GM18507 (cell line): ENCODE measurements around the gene ANXA2.
A peak's percentile ranks its signal among the peaks of the same experiment; 100 is the strongest.

Source experiments
- DNase-seq: peaks from one replicate; pipeline ENCODE4 v3.0.0; 2011; ENCODE audit warnings: low read depth; ENCODE audit not compliant: insufficient read length; ENCODE audit errors: extremely low spot score
- FAIRE-seq: peaks from 2 replicates; lab custom pipeline; 2011; peaks lifted over from hg19 to GRCh38; lab: Jason Lieb, UNC

Gene ANXA2

GRCh38 chr15:60397772-60398445 lies at the start of gene ANXA2:
Gene ANXA2 (minus strand): TSS chr15:60397986. CDS start chr15:60386075, 11,911 bp downstream.
- FAIRE-seq (no peak), DNase-seq (peak; percentile 63)

- no peak for DNase-seq
- FAIRE-seq = no peak
Measured at GRCh38 chr15:60444289-60444912, 46.6 kb upstream of the ANXA2 start.

- DNase-seq (no peak), FAIRE-seq (no peak)
Measured at GRCh38 chr15:60442763-60443162, 45.0 kb upstream of the ANXA2 start.

DNA sequence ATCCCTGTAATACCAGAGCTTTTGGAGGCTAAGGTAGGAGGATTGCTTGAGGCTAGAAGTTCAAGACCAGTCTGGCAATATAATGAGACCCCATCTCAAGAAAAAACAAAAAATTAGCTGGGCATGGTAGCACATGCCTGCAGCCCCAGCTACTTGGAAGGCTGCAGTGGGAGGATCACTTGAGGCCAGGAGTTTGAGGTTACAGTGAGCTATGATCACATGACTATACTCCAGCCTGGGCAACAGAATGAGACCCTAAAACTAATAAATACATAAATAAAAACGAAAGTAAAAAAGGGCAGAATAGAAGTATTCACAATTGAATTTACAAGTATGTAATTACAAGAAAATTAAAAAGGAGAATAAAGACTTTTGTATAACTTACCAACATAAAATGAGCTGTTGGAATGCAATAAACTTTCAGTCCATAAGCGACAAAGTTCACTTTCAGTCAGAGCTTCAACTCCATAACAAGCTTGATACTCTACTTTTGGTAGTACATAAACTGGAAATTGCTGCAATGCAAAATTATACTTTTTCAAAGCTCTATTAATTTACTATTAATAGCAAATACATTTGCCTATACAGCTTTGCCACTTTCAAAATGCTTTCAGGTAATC lies 44.4 kb upstream of the ANXA2 start:
- DNase-seq = no peak
- no peak for FAIRE-seq

- DNase-seq (no peak), FAIRE-seq (peak; percentile 65)
Measured at GRCh38 chr15:60441331-60441730, 43.5 kb upstream of the ANXA2 start.

- DNase-seq (no peak), FAIRE-seq (no peak)
Measured at GRCh38 chr15:60438646-60439045, 40.9 kb upstream of the ANXA2 start.

GRCh38 chr15:60428935-60429334 lies 31.1 kb upstream of the ANXA2 start:
- no peak for DNase-seq
- no peak for FAIRE-seq

- DNase-seq (no peak), FAIRE-seq (no peak)
Measured at GRCh38 chr15:60426870-60427508, 29.2 kb upstream of the ANXA2 start.

DNA sequence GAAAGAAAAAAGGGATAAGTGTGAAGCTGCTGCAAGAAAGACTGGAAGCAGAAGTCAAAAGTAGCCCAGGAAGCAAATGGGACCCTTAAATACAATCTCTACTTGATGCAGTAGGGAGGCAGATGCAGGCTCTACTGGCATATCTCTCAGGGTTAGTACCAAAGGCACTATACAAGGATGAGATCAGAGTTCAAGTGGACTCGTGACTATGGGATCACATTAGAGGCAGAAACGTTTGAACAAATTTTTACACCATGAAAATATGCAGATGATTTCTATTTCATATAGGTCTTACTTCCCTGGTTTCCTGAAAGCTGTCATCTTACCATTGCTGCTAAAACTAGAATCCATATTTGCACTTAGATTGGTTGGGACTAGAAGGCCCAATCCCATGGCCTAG lies 27.7 kb upstream of the ANXA2 start:
- DNase-seq (no peak), FAIRE-seq (no peak)

DNA sequence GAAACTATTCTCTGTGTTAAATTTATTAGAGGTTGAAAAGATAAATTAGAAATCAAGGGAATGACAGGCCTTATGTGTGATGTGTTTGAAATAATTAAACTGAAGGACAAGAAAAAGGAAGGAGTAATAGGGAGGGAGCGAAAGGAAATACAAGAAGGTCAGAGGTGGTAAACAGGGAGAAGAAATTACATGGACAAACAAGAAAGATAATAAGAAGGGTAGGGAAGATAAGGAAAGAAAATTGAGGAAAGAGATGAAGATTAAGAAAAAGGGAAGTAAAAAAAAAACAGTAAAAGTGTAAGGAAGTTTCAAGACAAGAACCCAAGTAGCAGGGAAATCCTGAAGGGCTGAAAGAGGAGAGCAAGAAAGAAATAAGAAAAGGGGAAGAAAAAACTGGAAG lies 26.2 kb upstream of the ANXA2 start:
- no peak for DNase-seq
- FAIRE-seq = no peak

GRCh38 chr15:60423537-60423936 lies 25.8 kb upstream of the ANXA2 start:
- DNase-seq = no peak
- no peak for FAIRE-seq

- DNase-seq (no peak), FAIRE-seq (no peak)
Measured at GRCh38 chr15:60421544-60421943, 23.8 kb upstream of the ANXA2 start.

GRCh38 chr15:60420203-60420716 lies 22.5 kb upstream of the ANXA2 start:
- FAIRE-seq (no peak), DNase-seq (no peak)

- no peak for FAIRE-seq
Measured at GRCh38 chr15:60419753-60420152, 22.0 kb upstream of the ANXA2 start.

DNA sequence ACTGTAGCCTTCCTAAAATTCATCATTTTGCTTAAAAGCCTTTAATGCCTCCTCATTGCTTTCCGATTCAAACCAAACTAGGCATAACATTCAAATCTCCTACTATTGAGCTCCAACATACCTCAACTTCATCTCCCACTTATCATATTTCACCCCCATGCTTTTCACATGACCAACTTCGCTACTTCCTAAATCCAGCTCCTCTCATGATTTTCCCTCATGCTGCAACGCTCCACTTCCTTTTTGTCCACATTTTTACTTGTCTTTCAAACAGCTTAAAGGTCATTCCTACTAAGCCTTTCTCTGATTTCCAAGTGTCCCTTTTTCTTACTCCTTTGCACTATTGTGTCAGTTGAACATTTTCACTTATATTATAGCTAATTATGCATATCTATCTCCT lies 20.3 kb upstream of the ANXA2 start:
- FAIRE-seq (no peak), DNase-seq (no peak)

More at GRCh38 chr15:60419753-60420152, 22.0 kb upstream of the ANXA2 start:
- no peak for DNase-seq

- FAIRE-seq = no peak
- DNase-seq = no peak
Measured at GRCh38 chr15:60417112-60417511, 19.3 kb upstream of the ANXA2 start.

- DNase-seq = no peak
- FAIRE-seq = no peak
Measured at GRCh38 chr15:60416484-60416883, 18.7 kb upstream of the ANXA2 start.

- no peak for DNase-seq
- FAIRE-seq = no peak
Measured at GRCh38 chr15:60414016-60414682, 16.4 kb upstream of the ANXA2 start.

GRCh38 chr15:60413231-60413824 lies 15.5 kb upstream of the ANXA2 start:
- no peak for DNase-seq
- FAIRE-seq = no peak
